Kidney (tissue), 22 donors: ENCODE data around the gene NECTIN4. TPM values are rescaled to one million over a fixed set of nuclear protein-coding genes. Genes with fewer than 3 reads are reported as not detected.

Source experiments
- DNase-seq, 5 donors: peaks; one replicate each; pipeline ENCODE4 v3.0.0-alpha.2; 2013 to 2020
- FAIRE-seq: peaks from 2 replicates; lab custom pipeline; 2012; peaks lifted over from hg19 to GRCh38; lab: Jason Lieb, UNC
- H3K27ac ChIP-seq, 2 donors: one replicate each; pipeline ENCODE4 v1.7.0; 2013; ENCODE audit warnings: low read depth in 2 of 2, low read length in 2 of 2, inconsistent platforms in 1 of 2
- H3K27me3 ChIP-seq: one replicate; pipeline ENCODE4 v1.7.1; 2013; ENCODE audit warnings: low read length, inconsistent platforms; ENCODE audit not compliant: control insufficient read depth, insufficient read depth
- H3K36me3 ChIP-seq, 3 donors: one replicate each; pipeline versions ENCODE4 v1.7.0 to v1.7.1; 2013; ENCODE audit warnings: low read length in 3 of 3, control low read depth in 1 of 3, inconsistent platforms in 1 of 3; ENCODE audit not compliant: insufficient read depth in 3 of 3, control insufficient read depth in 2 of 3
- H3K4me1 ChIP-seq, 3 donors: one replicate each; pipeline versions ENCODE4 v1.7.0 to v1.7.1; 2013; ENCODE audit warnings: low read length in 3 of 3, inconsistent platforms in 1 of 3, low read depth in 1 of 3; ENCODE audit not compliant: control insufficient read depth in 2 of 3, insufficient read depth in 2 of 3
- H3K4me3 ChIP-seq, 3 donors: one replicate each; pipeline versions ENCODE4 v1.7.0 to v1.8.1; 2013; ENCODE audit warnings: low read length in 3 of 3, control low read depth in 1 of 3, inconsistent platforms in 1 of 3
- H3K9ac ChIP-seq, 3 donors: one replicate each; pipeline versions ENCODE4 v1.7.0 to v1.7.1; 2013; ENCODE audit warnings: low read length in 3 of 3, control low read depth in 1 of 3, inconsistent platforms in 1 of 3
- H3K9me3 ChIP-seq, 3 donors: one replicate each; pipeline versions ENCODE4 v1.7.0 to v1.7.1; 2013; ENCODE audit warnings: low read length in 3 of 3, control low read depth in 1 of 3, inconsistent platforms in 1 of 3; ENCODE audit not compliant: control insufficient read depth in 2 of 3, insufficient read depth in 1 of 3
- CTCF ChIP-seq: IDR thresholded peaks from 3 replicates; pipeline ENCODE4 v1.5.1; 2012; ENCODE audit warnings: mild to moderate bottlenecking, moderate library complexity, borderline replicate concordance; ENCODE audit not compliant: insufficient read depth; ENCODE audit errors: extremely low read depth
- intact Hi-C: fragments of 100-400 bp; cut with DNase I; formaldehyde crosslinking; loops from one replicate; pipeline ENCODE4 v1.11.1; 2022
- long read RNA-seq, 10 donors: library from polyadenylated mRNA in 1 of 10; unstranded in 1 of 10; transcript quantifications; one replicate each; pipeline ENCODE4 v2.0.0 and lab custom pipeline, GENCODE V29; 2021 to 2026
- polyA plus RNA-seq: library from polyadenylated mRNA; stranded (reverse); fragments of 350-450 nt; fragmentation: Illumina TruSeq; extraction: RNeasy Lipid Tissue Mini Kit (QIAGEN cat#74804); gene quantifications from one replicate; pipeline ENCODE4 v1.2.3, GENCODE V29; 2014; ENCODE audit warnings: low read depth, low replicate concordance; ENCODE audit not compliant: insufficient read depth
- total RNA-seq: library from RNA; stranded (reverse); fragmentation: NEBNext Ultra II Directional; extraction: Animal tissue kit (Norgen Biotek cat#: 25700); gene quantifications from one replicate; pipeline ENCODE4 v1.2.1, GENCODE V29; 2021
- donor health status: control.
- donor health status: control.
- donor health status: control.
- donor health status: control.
- donor health status: control.
- donor health status: DM: yes; HTN: yes; CAD: no.
- donor health status: Normal renal cell carcinoma (clear cell type).

NECTIN4 gene
- total RNA-seq = 12.8 TPM
- 2.7 TPM for polyA plus RNA-seq
- long read RNA-seq, donor 1, partial matches to known transcripts = 0 of 1 reads
- long read RNA-seq, donor 1, other reads (novel, unspliced or antisense) = 0 of 1 reads
- long read RNA-seq, donor 2 = 0 reads
- long read RNA-seq, donor 3 = 0 reads
- long read RNA-seq, donor 4 = 0 reads
- long read RNA-seq, donor 5 = 0 reads
- long read RNA-seq, donor 6 = 0 reads
- long read RNA-seq, donor 7, transcript NECTIN4-201 (9 exons, 3,502 nt) = major isoform, 7 of 16 reads
- long read RNA-seq, donor 7, partial matches to known transcripts = 2 of 16 reads
- long read RNA-seq, donor 7, other reads (novel, unspliced or antisense) = 7 of 16 reads
- long read RNA-seq, donor 8 = 0 reads
- long read RNA-seq, donor 9 = 0 reads
- long read RNA-seq, donor 10 = 0 reads

GRCh38 chr1:161089251-161089924, at the start of gene NECTIN4:
Gene NECTIN4 (minus strand): TSS chr1:161089558. CDS start chr1:161089296, 262 bp downstream.
- intact Hi-C loops = loop anchor here (5.0 kb wide), 1 partner anchor 87 kb away; no protein-coding TSS in a partner anchor
- Histone ChIP-seq H3K36me3 (no peaks in the 10 kb centered on the region), H3K27me3 (no peaks in the 10 kb centered on the region), H3K4me3 (peak within 1 kb of the TSS in 2 of 3 donors; percentile 34 to 45), H3K27ac (peak within 1 kb of the TSS; percentile 69 to 72), H3K9ac (peak within 1 kb of the TSS in 2 of 3 donors; percentile 24 to 44), H3K9me3 (no peaks in the 10 kb centered on the region), H3K4me1 (peaks cover 0 to 9% (median 4%) of the 10 kb centered on the region in 3 donors)
- DNase-seq = peak; percentile 61 to 89 (median 69)
- TF ChIP-seq CTCF = no peak
- no peak for FAIRE-seq

DNA sequence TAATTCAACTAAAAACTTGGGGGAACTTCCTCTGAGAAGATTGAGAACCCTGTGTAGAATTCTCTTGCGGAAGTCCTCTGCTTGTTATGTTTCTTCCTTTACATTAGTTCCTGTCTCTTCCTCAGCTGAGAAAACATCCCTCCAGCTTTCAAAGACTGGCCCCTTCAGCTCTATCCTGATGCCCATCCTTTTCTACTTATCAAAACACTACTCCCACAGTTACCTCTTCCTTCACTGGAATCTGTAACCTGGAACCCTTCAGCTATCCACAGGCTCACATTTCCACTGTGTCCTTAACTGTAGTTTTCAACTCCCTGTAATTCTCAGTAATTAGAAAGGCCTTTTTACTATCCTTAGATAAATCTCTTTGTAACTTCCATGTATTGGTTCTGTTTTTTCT, 49.1 kb upstream of the NECTIN4 start:
- DNase-seq (peak in 3 of 5 donors; percentile 28 to 73 (median 69)), FAIRE-seq (no peak)
- intact Hi-C loops = no loop called here
- Histone ChIP-seq H3K9ac (no peak overlapping the region), H3K36me3 (no peaks in the 10 kb centered on the region), H3K27me3 (no peaks in the 10 kb centered on the region), H3K4me3 (no peak overlapping the region), H3K27ac (no peak overlapping the region), H3K4me1 (peaks cover 0 to 10% (median 3%) of the 10 kb centered on the region in 3 donors), H3K9me3 (no peaks in the 10 kb centered on the region)
- no peak for TF ChIP-seq CTCF

GRCh38 chr1:161137881-161138280, 48.5 kb upstream of the NECTIN4 start:
- peaks cover 0 to 13% (median 3%) of the 10 kb centered on the region in 3 donors for H3K4me1 ChIP-seq
- H3K9ac ChIP-seq = no peak overlapping the region
- intact Hi-C loops = no loop called here
- no peak overlapping the region for H3K4me3 ChIP-seq
- no peak for TF ChIP-seq CTCF
- H3K27ac ChIP-seq = no peak overlapping the region
- DNase-seq = peak in 1 of 5 donors; percentile 29
- FAIRE-seq = no peak
- no peaks in the 10 kb centered on the region for H3K9me3 ChIP-seq
- H3K27me3 ChIP-seq = no peaks in the 10 kb centered on the region
- H3K36me3 ChIP-seq = no peaks in the 10 kb centered on the region
